ENCODE data around the gene SHROOM3.

- TF ChIP-seq L3MBTL2 (conservative IDR thresholded peaks at IDR 0.05) = no peak
- no peak for TF ChIP-seq BHLHE40 (IDR thresholded peaks at IDR 0.05; ENCODE audit: borderline replicate concordance)
- peak; percentile 93 for TF ChIP-seq ZNF384 (IDR thresholded peaks at IDR 0.05)
- TF ChIP-seq FOXA1 (IDR thresholded peaks at IDR 0.05) = no peak
Measured at GRCh38 chr4:76688619-76689144, 253.7 kb downstream of the SHROOM3 start.
